A549 (cell line): ENCODE results near the gene DMPK. TPM values are rescaled to one million over a fixed set of nuclear protein-coding genes. Genes with fewer than 3 reads are reported as not detected.

Experiments used
- ATAC-seq, 2 experiments: fragments of 200-7000 bp in 1 of 2; fragments of >200 bp in 1 of 2; cut with Nextera tagmentation in 1 of 2; cut with Tn5 transposase in 1 of 2; 3 replicates each; pipeline versions ENCODE4 v1.8.0 to v1.9.1; 2018 to 2020; ENCODE audit warnings: mild to moderate bottlenecking in 1 of 2, moderate library complexity in 1 of 2
- CTCF ChIA-PET: fragments of 300-600 bp; sonication (Branson Sonifier 250); formaldehyde crosslinking; extraction: SDS; loops from one replicate; lab custom pipeline; 2021; ENCODE audit warnings: antibody characterized with exemption, inconsistent platforms; lab: Yijun Ruan, JAX
- POLR2A ChIA-PET: fragments of 350-600 bp; formaldehyde crosslinking; extraction: SDS; loops from one replicate; lab custom pipeline; 2021; ENCODE audit warnings: antibody characterized with exemption, inconsistent platforms; lab: Yijun Ruan, JAX
- DNase-seq, 2 experiments: peaks; one replicate each; pipeline versions ENCODE4 v3.0.0 to v3.0.0-alpha.2; 2011 to 2016; ENCODE audit warnings: low read depth in 1 of 2, low spot score in 1 of 2
- FAIRE-seq: peaks from 2 replicates; lab custom pipeline; 2011; peaks lifted over from hg19 to GRCh38; lab: Jason Lieb, UNC
- H3K27ac ChIP-seq, 2 experiments: fragments of >200 bp; sonication (Bioruptor Twin); formaldehyde crosslinking; 3 replicates each; pipeline ENCODE4 v1.5.1; 2016 to 2017
- H3K4me1 ChIP-seq: fragments of >200 bp; sonication (Bioruptor Twin); formaldehyde crosslinking; 3 replicates; pipeline ENCODE4 v1.6.1; 2016
- H3K4me2 ChIP-seq: fragments of >200 bp; sonication (Bioruptor Twin); formaldehyde crosslinking; 3 replicates; pipeline ENCODE4 v1.6.1; 2016
- H3K4me3 ChIP-seq: fragments of >200 bp; sonication (Bioruptor Twin); formaldehyde crosslinking; 3 replicates; pipeline ENCODE4 v1.5.1; 2016
- H3K9me3 ChIP-seq: fragments of >200 bp; sonication (Bioruptor Twin); formaldehyde crosslinking; 3 replicates; pipeline ENCODE4 v1.6.1; 2016
- BCL3 ChIP-seq: fragments of >200 bp; sonication (Bioruptor Twin); formaldehyde crosslinking; IDR thresholded peaks from 3 replicates; pipeline ENCODE4 v1.6.1; 2016
- CHD2 ChIP-seq: fragments of 150-350 bp; IDR thresholded peaks from 2 replicates; pipeline ENCODE4 v1.6.1; 2014; ENCODE audit warnings: low read length; ENCODE audit not compliant: partially characterized antibody
- CTCF ChIP-seq: fragments of >200 bp; sonication (Bioruptor Twin); formaldehyde crosslinking; IDR thresholded peaks from 3 replicates; pipeline ENCODE4 v1.5.1; 2016
- E2F6 ChIP-seq: IDR thresholded peaks from 2 replicates; pipeline ENCODE4 v1.6.1; 2012; ENCODE audit warnings: low read depth, borderline replicate concordance
- EP300 ChIP-seq, 2 experiments: fragments of >200 bp; sonication (Bioruptor Twin); formaldehyde crosslinking; IDR thresholded peaks; 2 replicates in 1 of 2; 3 replicates in 1 of 2; pipeline ENCODE4 v1.6.1; 2016 to 2017
- FOSB ChIP-seq: fragments of 250-450 bp; sonication (Bioruptor Pico); IDR thresholded peaks from 2 replicates; pipeline ENCODE4 v1.5.0; 2020; ENCODE audit warnings: mild to moderate bottlenecking, moderate library complexity
- FOXS1 ChIP-seq: fragments of 250-450 bp; sonication (Bioruptor Pico); IDR thresholded peaks from 2 replicates; pipeline ENCODE4 v1.5.0; 2020; ENCODE audit warnings: mild to moderate bottlenecking, moderate library complexity
- HDAC2 ChIP-seq: fragments of 200-600 bp; sonication (generic); IDR thresholded peaks from 2 replicates; pipeline ENCODE4 v1.6.1; 2016
- HES2 ChIP-seq: fragments of >200 bp; sonication (Bioruptor Twin); formaldehyde crosslinking; IDR thresholded peaks from 2 replicates; pipeline ENCODE4 v1.6.1; 2016
- HOXA7 ChIP-seq: fragments of 250-450 bp; sonication (Bioruptor Pico); IDR thresholded peaks from 2 replicates; pipeline ENCODE4 v1.5.0; 2020; ENCODE audit warnings: mild to moderate bottlenecking, moderate library complexity
- MAZ ChIP-seq: fragments of 150-350 bp; IDR thresholded peaks from 2 replicates; pipeline ENCODE4 v1.6.1; 2014; ENCODE audit warnings: antibody characterized with exemption, low read depth, low read length, borderline replicate concordance
- NPAS2 ChIP-seq: fragments of 250-450 bp; sonication (Bioruptor Pico); IDR thresholded peaks from 2 replicates; pipeline ENCODE4 v1.8.0; 2022; ENCODE audit warnings: mild to moderate bottlenecking, moderate library complexity, borderline replicate concordance
- POLR2A ChIP-seq: IDR thresholded peaks from 2 replicates; pipeline ENCODE4 v1.6.1; 2012; ENCODE audit warnings: mild to moderate bottlenecking, low read length
- RAD21 ChIP-seq, 2 experiments: fragments of >200 bp in 1 of 2; sonication (Bioruptor Twin) in 1 of 2; formaldehyde crosslinking in 1 of 2; IDR thresholded peaks in 1 of 2; conservative IDR thresholded peaks in 1 of 2; 2 replicates in 1 of 2; 3 replicates in 1 of 2; pipeline ENCODE4 v1.6.1; 2012 to 2018; ENCODE audit warnings: inconsistent platforms in 1 of 2
- TP53 ChIP-seq: fragments of 250-450 bp; sonication (Bioruptor Pico); IDR thresholded peaks from 2 replicates; pipeline ENCODE4 v1.5.0; 2021; ENCODE audit warnings: mild to moderate bottlenecking, moderate library complexity
- ZFP36 ChIP-seq: fragments of 450-650 bp; IDR thresholded peaks from 2 replicates; pipeline ENCODE4 v1.6.1; 2014; ENCODE audit warnings: borderline replicate concordance; ENCODE audit not compliant: partially characterized antibody
- ZSCAN20 ChIP-seq: fragments of 250-450 bp; sonication (Bioruptor Pico); IDR thresholded peaks from 2 replicates; pipeline ENCODE4 v1.8.0; 2022; ENCODE audit warnings: mild to moderate bottlenecking, moderate library complexity
- WGBS: methylation state at CpG from one replicate; pipeline ENCODE4 v1.1.6; 2017; ENCODE audit errors: missing lambda C conversion rate; 5-methylcytosine and 5-hydroxymethylcytosine counted together
- polyA plus RNA-seq, 4 experiments: library from polyadenylated mRNA; depleted of rRNA in 3 of 4; stranded (reverse); fragments of >200 nt; fragmentation: RNase III in 1 of 4; extraction: RNeasy Plus Mini Kit Qiagen cat#74134 plus additional on column Dnase treatment in 1 of 4; gene quantifications; 2 replicates in 3 of 4; 3 replicates in 1 of 4; pipeline ENCODE4 v1.2.3, GENCODE V29; 2011 to 2017

The DMPK gene
- polyA plus RNA-seq, 2 of the 4 experiments (the other 2 are of a cell fraction) = 21.6 to 56.6 TPM

GRCh38 chr19:45785097-45785496, 2.8 kb upstream of the DMPK start:
- CTCF ChIA-PET = interaction anchor here (62.0 to 74.3 kb wide), 2 partner anchors 0 to 23 kb away, joined by 2204 read pairs; partner anchors contain the start of genes DMPK, DMWD, RSPH6A and SIX5

GRCh38 chr19:45784096-45784495, 1.8 kb upstream of the DMPK start:
- no peak for FAIRE-seq
- 89% methylated on average over 4 of the region's 4 CpGs for WGBS
- ChIA-PET POLR2A (no interaction called here), CTCF (interaction anchor here (62.0 to 74.3 kb wide), 2 partner anchors 1 to 24 kb away, joined by 2204 read pairs; partner anchors contain the start of genes DMPK, DMWD, RSPH6A and SIX5)
- TF ChIP-seq NPAS2 (CRISPR knock-in tag) (no peak), CTCF (no peak), EP300 (IDR thresholded peaks at IDR 0.05) (no peak)
- H3K4me1 ChIP-seq = peaks cover 52% of the 10 kb centered on the region
- peak overlapping the region; percentile 88 for H3K4me2 ChIP-seq
- ATAC-seq = no peak
- H3K9me3 ChIP-seq = no peaks in the 10 kb centered on the region
- H3K27ac ChIP-seq = peak overlapping the region; percentile 90 to 96; a peak in 5 of 6 replicates
- no peak for DNase-seq
- no peak overlapping the region for H3K4me3 ChIP-seq

More at GRCh38 chr19:45785097-45785496, 2.8 kb upstream of the DMPK start:
- TF ChIP-seq E2F6 (no peak), BCL3 (no peak), FOSB (CRISPR knock-in tag) (no peak), POLR2A (no peak), CHD2 (no peak), HES2 (no peak), HDAC2 (no peak), ZSCAN20 (no peak), ZFP36 (no peak), HOXA7 (CRISPR knock-in tag) (no peak), MAZ (no peak), FOXS1 (CRISPR knock-in tag) (no peak), TP53 (CRISPR knock-in tag) (no peak)
- Histone ChIP-seq H3K4me1 (peaks cover 44% of the 10 kb centered on the region), H3K4me3 (no peak overlapping the region), H3K9me3 (no peaks in the 10 kb centered on the region), H3K4me2 (no peak overlapping the region), H3K27ac (peak overlapping the region in 1 of 2 experiments; percentile 11; a peak in 2 of 6 replicates)
- ATAC-seq (no peak), DNase-seq (no peak), FAIRE-seq (no peak)
- WGBS = 68% methylated on average over 5 of the region's 5 CpGs
- POLR2A ChIA-PET = interaction anchor here (0.6 to 0.9 kb wide), 3 partner anchors 8 to 101 kb away, joined by 3 to 12 read pairs (median 3); partner anchors contain the start of genes DMWD and IRF2BP1

GRCh38 chr19:45782820-45783785, 813 bp upstream of the DMPK start:
- ChIA-PET POLR2A (interaction anchor here (0.6 to 3.0 kb wide), 10 partner anchors 9 to 477 kb away, joined by 4 to 42 read pairs (median 4); partner anchors contain the start of genes CCDC61, DMWD, FBXO46 and SIX5), CTCF (interaction anchor here (0.6 to 74.3 kb wide), 6 partner anchors 2 to 170 kb away, joined by 3 to 2204 read pairs (median 5); partner anchors contain the start of genes DMPK, DMWD, RSPH6A and SIX5)
- FAIRE-seq (no peak), ATAC-seq (peak; percentile 22 to 31; a peak in 5 of 6 replicates), DNase-seq (peak; percentile 58 to 84)
- peak overlapping the region; percentile 90 to 96 for H3K27ac ChIP-seq
- peak overlapping the region; percentile 88 for H3K4me2 ChIP-seq
- peaks cover 56% of the 10 kb centered on the region for H3K4me1 ChIP-seq
- H3K4me3 ChIP-seq = peak overlapping the region; percentile 3; the same call in 1 of the 3 replicates
- H3K9me3 ChIP-seq = no peaks in the 10 kb centered on the region
- TF ChIP-seq RAD21 (conservative IDR thresholded peaks at IDR 0.05 in 1 of 2, IDR thresholded peaks at IDR 0.05 in 1 of 2) (peak in 1 of 2 experiments; percentile 5; a peak in 1 of 5 replicates), ZSCAN20 (no peak)
- TF ChIP-seq, all 56 proteins: peak for 1
- WGBS = 48% methylated on average over 26 of the region's 26 CpGs
